Transverse colon (tissue), 4 donors: ENCODE data around the gene MYO7A. TPM values are rescaled to one million over a fixed set of nuclear protein-coding genes. Genes with fewer than 3 reads are reported as not detected.

Experiments used
- DNase-seq: peaks from one replicate; pipeline ENCODE4 v3.0.0-alpha.2; 2019
- H3K27ac ChIP-seq, 4 donors: fragments of 200-600 bp; sonication (generic); 2 replicates each; pipeline ENCODE4 v1.5.1; 2016 to 2018; ENCODE audit warnings: inconsistent platforms in 4 of 4
- H3K27me3 ChIP-seq: fragments of 200-600 bp; sonication (generic); 2 replicates; pipeline ENCODE4 v1.5.1; 2017; ENCODE audit warnings: inconsistent platforms
- H3K36me3 ChIP-seq, 4 donors: fragments of 200-600 bp; sonication (generic); 2 replicates each; pipeline ENCODE4 v1.5.1; 2017 to 2019; ENCODE audit warnings: inconsistent platforms in 4 of 4
- H3K4me1 ChIP-seq, 4 donors: fragments of 200-600 bp; sonication (generic); 2 replicates each; pipeline ENCODE4 v1.5.1; 2017 to 2020; ENCODE audit warnings: inconsistent platforms in 4 of 4
- H3K4me3 ChIP-seq, 4 donors: fragments of 200-600 bp; sonication (generic); 1 replicate in 1 of 4; 2 replicates in 3 of 4; pipeline versions ENCODE4 v1.5.1 to v1.6.1; 2017 to 2019; ENCODE audit warnings: inconsistent platforms in 4 of 4
- H3K9me3 ChIP-seq, 2 donors: fragments of 200-600 bp; sonication (generic); 2 replicates each; pipeline ENCODE4 v1.5.1; 2017 to 2019; ENCODE audit warnings: inconsistent platforms in 2 of 2
- CTCF ChIP-seq, 5 experiments: fragments of 200-600 bp in 3 of 5; fragments of 450-650 bp in 2 of 5; sonication (generic) in 3 of 5; IDR thresholded peaks; 1 replicate in 2 of 5; 2 replicates in 3 of 5; pipeline ENCODE4 v1.5.1; 2016 to 2017; ENCODE audit warnings: antibody characterized with exemption in 5 of 5, inconsistent platforms in 3 of 5, mild to moderate bottlenecking in 2 of 5, moderate library complexity in 1 of 5
- EP300 ChIP-seq: sonication (generic); formaldehyde crosslinking; IDR thresholded peaks from one replicate; pipeline ENCODE4 v1.6.1; 2017; ENCODE audit warnings: antibody characterized with exemption, low read depth
- POLR2A ChIP-seq: fragments of 450-650 bp; IDR thresholded peaks from one replicate; pipeline ENCODE4 v1.6.1; 2016; ENCODE audit warnings: antibody characterized with exemption, mild to moderate bottlenecking, moderate library complexity
- POLR2AphosphoS5 ChIP-seq, 3 donors: sonication (generic); formaldehyde crosslinking; IDR thresholded peaks; one replicate each; pipeline ENCODE4 v1.6.1; 2016; ENCODE audit warnings: antibody characterized with exemption in 3 of 3
- WGBS, 2 donors: methylation state at CpG; one replicate each; pipeline ENCODE4 v1.1.5; 2018; ENCODE audit warnings: low coverage in 1 of 2; 5-methylcytosine and 5-hydroxymethylcytosine counted together
- in situ Hi-C, 4 donors: fragments of 200-750 bp; cut with MboI; loops; one replicate each; pipeline versions ENCODE4 v1.15.0 to v1.15.1; 2017; ENCODE audit warnings: low sequenced_read_pairs in 3 of 4, low pct_ligation_motif_present in 1 of 4, low pct_unique_long_range_greater_than_20kb in 1 of 4
- intact Hi-C: fragments of 100-400 bp; cut with DNase I; formaldehyde crosslinking; loops from one replicate; pipeline ENCODE4 v1.15.1; 2023; ENCODE audit warnings: low total_unique reads
- total RNA-seq, 4 donors: library from RNA; depleted of rRNA; stranded (reverse); fragments of >200 nt; gene quantifications; one replicate each; pipeline ENCODE4 v1.1.0, GENCODE V29; 2016

Gene MYO7A
- total RNA-seq, 4 donors from 2014 or later: 4.6 to 11.2 (median 5.5) TPM

- Histone ChIP-seq H3K9me3 (no peaks in the 10 kb centered on the region), H3K27ac (no peak overlapping the region), H3K4me3 (no peak overlapping the region), H3K36me3 (peaks cover 0 to 28% (median 5%) of the 10 kb centered on the region in 4 donors), H3K4me1 (no peaks in the 10 kb centered on the region), H3K27me3 (no peaks in the 10 kb centered on the region)
- in situ Hi-C loops: loop anchor here in 1 of 4 donors (5.0 kb wide), 1 partner anchor 67 kb away; no protein-coding TSS in a partner anchor
- intact Hi-C loops: loop anchor here (10.0 kb wide), 1 partner anchor 64 kb away; no protein-coding TSS in a partner anchor
- WGBS, 2 donors: 92 to 100% methylated on average over 1 to 19 of the region's 19 CpGs
- TF ChIP-seq CTCF (IDR thresholded peaks at IDR 0.05) (no peak), POLR2A (no peak), POLR2AphosphoS5 (IDR thresholded peaks at IDR 0.05) (no peak), EP300 (no peak)
- DNase-seq: no peak
Observed at GRCh38 chr11:77120571-77120970, 7.5 kb upstream of the MYO7A start.

GRCh38 chr11:77121096-77121640 lies 6.9 kb upstream of the MYO7A start:
- no peak for DNase-seq
- intact Hi-C loops: loop anchor here (10.0 kb wide), 1 partner anchor 64 kb away; no protein-coding TSS in a partner anchor
- no peak for TF ChIP-seq EP300
- TF ChIP-seq POLR2A: no peak
- TF ChIP-seq CTCF (IDR thresholded peaks at IDR 0.05): no peak
- no peak for TF ChIP-seq POLR2AphosphoS5 (IDR thresholded peaks at IDR 0.05)
- Histone ChIP-seq H3K4me1 (peaks cover 0 to under 1% (median 0%) of the 10 kb centered on the region in 4 donors), H3K27ac (no peak overlapping the region), H3K36me3 (peaks cover 0 to 28% (median 5%) of the 10 kb centered on the region in 4 donors), H3K4me3 (no peak overlapping the region), H3K9me3 (no peaks in the 10 kb centered on the region), H3K27me3 (no peaks in the 10 kb centered on the region)
- 84% methylated on average over 10 of the region's 10 CpGs; no CpG with 5 or more reads in 1 of the 2 donors for WGBS, 2 donors
- in situ Hi-C loops: loop anchor here in 1 of 4 donors (5.0 kb wide), 1 partner anchor 66 kb away; no protein-coding TSS in a partner anchor

- H3K36me3 ChIP-seq: peaks cover 0 to 28% (median 5%) of the 10 kb centered on the region in 4 donors
- intact Hi-C loops: loop anchor here (10.0 kb wide), 1 partner anchor 63 kb away; no protein-coding TSS in a partner anchor
Observed at GRCh38 chr11:77121876-77122575, 6.0 kb upstream of the MYO7A start.

More at GRCh38 chr11:77121876-77122575, 6.0 kb upstream of the MYO7A start:
- WGBS, 2 donors: 65 to 93% methylated on average over 2 to 8 of the region's 8 CpGs
- TF ChIP-seq EP300 (no peak), POLR2AphosphoS5 (IDR thresholded peaks at IDR 0.05) (no peak), CTCF (IDR thresholded peaks at IDR 0.05) (no peak), POLR2A (no peak)
- H3K4me3 ChIP-seq: no peak overlapping the region
- H3K9me3 ChIP-seq: no peaks in the 10 kb centered on the region
- H3K4me1 ChIP-seq: peaks cover 3 to 9% (median 4%) of the 10 kb centered on the region in 4 donors
- in situ Hi-C loops: loop anchor here in 1 of 4 donors (5.0 kb wide), 1 partner anchor 65 kb away; no protein-coding TSS in a partner anchor
- no peak overlapping the region for H3K27ac ChIP-seq
- no peaks in the 10 kb centered on the region for H3K27me3 ChIP-seq
- DNase-seq: no peak
